Fibroblast of villous mesenchyme (primary cell): Measurements from ENCODE around the gene ROR1. TPM values are rescaled to one million over a fixed set of nuclear protein-coding genes. Genes with fewer than 3 reads are reported as not detected.
"Not testable (repeated sequence)": the region's sequence is repeated elsewhere in the genome, so short reads cannot be mapped to it uniquely, and the experiment has no call there.

ENCODE experiments used
- DNase-seq: peaks from one replicate; pipeline ENCODE4 v3.0.0-alpha.2; 2010; ENCODE audit warnings: low read depth
- H3K4me3 ChIP-seq: 2 replicates; pipeline ENCODE4 v1.5.1; 2011; ENCODE audit warnings: low read depth, mild to moderate bottlenecking, low read length
- total RNA-seq: library from RNA; depleted of rRNA; stranded (reverse); fragments of >200 nt; gene quantifications from 2 replicates; pipeline ENCODE4 v1.2.3, GENCODE V29; 2012
- TF ChIP-seq, protein P1 (sequence below): IDR thresholded peaks from 2 replicates; pipeline ENCODE4 v1.5.1; 2012; ENCODE audit warnings: low read depth, mild to moderate bottlenecking, low read length; ENCODE audit not compliant: insufficient read depth

ROR1 gene
- total RNA-seq, 1 donor: 8.6 TPM

GRCh38 chr1:63780565-63780964, 6.7 kb downstream of the ROR1 start:
- H3K4me3 ChIP-seq: no peak overlapping the region
- no peak for DNase-seq
- TF ChIP-seq, protein P1, sequence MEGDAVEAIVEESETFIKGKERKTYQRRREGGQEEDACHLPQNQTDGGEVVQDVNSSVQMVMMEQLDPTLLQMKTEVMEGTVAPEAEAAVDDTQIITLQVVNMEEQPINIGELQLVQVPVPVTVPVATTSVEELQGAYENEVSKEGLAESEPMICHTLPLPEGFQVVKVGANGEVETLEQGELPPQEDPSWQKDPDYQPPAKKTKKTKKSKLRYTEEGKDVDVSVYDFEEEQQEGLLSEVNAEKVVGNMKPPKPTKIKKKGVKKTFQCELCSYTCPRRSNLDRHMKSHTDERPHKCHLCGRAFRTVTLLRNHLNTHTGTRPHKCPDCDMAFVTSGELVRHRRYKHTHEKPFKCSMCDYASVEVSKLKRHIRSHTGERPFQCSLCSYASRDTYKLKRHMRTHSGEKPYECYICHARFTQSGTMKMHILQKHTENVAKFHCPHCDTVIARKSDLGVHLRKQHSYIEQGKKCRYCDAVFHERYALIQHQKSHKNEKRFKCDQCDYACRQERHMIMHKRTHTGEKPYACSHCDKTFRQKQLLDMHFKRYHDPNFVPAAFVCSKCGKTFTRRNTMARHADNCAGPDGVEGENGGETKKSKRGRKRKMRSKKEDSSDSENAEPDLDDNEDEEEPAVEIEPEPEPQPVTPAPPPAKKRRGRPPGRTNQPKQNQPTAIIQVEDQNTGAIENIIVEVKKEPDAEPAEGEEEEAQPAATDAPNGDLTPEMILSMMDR: no peak

GRCh38 chr1:63782982-63783381, 9.2 kb downstream of the ROR1 start:
- DNase-seq: no peak
- TF ChIP-seq, protein P1: no peak
- no peak overlapping the region for H3K4me3 ChIP-seq

DNA sequence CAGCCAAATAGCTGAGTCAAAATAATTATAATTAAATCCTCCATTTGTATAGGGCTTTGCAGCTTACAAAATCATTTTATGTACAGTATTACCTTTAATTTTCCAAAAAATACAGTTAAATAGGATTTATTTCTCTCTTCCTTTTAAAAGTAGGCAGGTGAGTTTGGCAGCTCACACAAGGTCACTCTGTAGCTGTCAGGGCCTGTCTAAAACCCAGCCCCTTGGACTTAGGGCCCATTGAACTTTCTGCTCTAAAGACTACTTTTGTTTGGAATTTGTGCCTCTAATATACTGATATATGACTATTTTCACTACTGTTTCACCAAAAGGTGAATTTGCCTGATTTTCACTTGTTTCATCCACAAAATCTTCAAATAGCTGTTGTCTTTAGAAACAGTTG, 10.3 kb downstream of the ROR1 start:
- H3K4me3 ChIP-seq: no peak overlapping the region
- TF ChIP-seq, protein P1: no peak
- no peak for DNase-seq

GRCh38 chr1:63784489-63785390, 10.9 kb downstream of the ROR1 start:
- TF ChIP-seq, protein P1: no peak
- DNase-seq: no peak
- no peak overlapping the region for H3K4me3 ChIP-seq

- DNase-seq, H3K4me3 ChIP-seq: not testable (repeated sequence)
Measured at GRCh38 chr1:63787270-63787669, 13.5 kb downstream of the ROR1 start.

DNA sequence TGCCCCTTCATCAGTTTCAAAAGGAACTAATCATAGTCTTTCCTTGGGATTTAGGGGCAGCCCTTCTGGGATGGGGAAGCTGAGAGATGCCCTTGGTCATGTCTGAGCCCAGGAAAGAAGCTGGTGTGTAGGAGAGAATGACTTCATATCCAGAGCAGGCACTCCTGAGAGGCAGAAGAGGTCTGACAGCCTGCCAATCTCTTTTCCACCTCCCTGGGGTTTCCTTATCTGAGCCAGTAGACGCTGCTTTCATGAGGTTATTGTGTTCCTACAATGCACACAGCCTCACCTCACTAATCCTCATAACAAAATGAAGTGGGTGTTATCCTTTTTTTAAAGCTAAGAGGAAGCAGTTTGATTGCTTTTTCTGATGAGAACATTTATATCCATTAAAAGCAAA, 14.1 kb downstream of the ROR1 start:
- TF ChIP-seq, protein P1: no peak
- no peak overlapping the region for H3K4me3 ChIP-seq
- no peak for DNase-seq

DNA sequence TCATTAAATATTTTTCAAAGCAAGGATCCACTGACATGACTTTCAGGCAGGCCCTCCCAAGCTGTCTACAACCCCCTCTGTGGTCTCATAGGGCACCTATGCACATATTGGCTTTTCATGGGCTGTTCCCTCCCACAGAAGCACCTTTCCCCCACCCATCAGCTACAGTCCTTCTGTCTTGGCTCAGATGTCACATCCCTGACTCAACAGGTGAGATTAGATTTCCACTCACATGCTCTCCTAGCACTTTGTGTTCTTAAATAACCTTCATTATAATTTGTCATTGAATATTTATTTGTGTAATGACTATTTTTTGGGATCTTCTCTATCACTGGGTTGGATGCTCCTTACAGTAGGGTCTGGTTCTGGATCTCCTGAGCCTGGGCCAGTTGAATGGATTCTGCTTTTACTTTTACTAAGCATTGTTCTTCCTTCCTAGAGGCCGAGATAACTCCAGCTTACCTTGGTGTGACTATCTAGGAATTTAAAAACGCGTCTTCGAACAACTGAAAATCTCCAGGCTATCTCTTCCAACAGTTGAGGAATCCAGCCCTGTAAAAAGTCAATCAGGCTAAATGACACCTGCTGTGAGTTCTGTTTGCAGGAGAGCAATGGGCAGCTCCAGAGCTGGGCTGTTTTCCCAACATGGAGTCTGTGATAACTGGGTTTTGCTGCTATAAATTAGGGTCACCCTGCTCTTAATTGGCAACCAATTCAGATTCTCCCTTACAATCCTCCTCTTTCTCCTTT, 16.2 kb downstream of the ROR1 start:
- TF ChIP-seq, protein P1: no peak
- DNase-seq: no peak
- H3K4me3 ChIP-seq: no peak overlapping the region
